Keratinocyte (primary cell): ENCODE measurements around the gene ZNF500. TPM values are rescaled to one million over a fixed set of nuclear protein-coding genes. Genes with fewer than 3 reads are reported as not detected.

Experiments used
- DNase-seq: peaks from one replicate; pipeline ENCODE4 v3.0.0-alpha.2; 2011; ENCODE audit warnings: low read depth, missing footprints, low spot score
- FAIRE-seq: peaks from 2 replicates; lab custom pipeline; 2011; peaks lifted over from hg19 to GRCh38; lab: Jason Lieb, UNC
- H2AFZ ChIP-seq: 2 replicates; pipeline ENCODE4 v1.6.0; 2012; ENCODE audit warnings: low read length, control low read depth, inconsistent platforms; ENCODE audit not compliant: control insufficient read depth
- H3K27ac ChIP-seq: 2 replicates; pipeline ENCODE4 v1.5.1; 2011; ENCODE audit warnings: low read length; ENCODE audit not compliant: control insufficient read depth, insufficient read depth
- H3K27me3 ChIP-seq: 3 replicates; pipeline ENCODE4 v1.6.0; 2011; ENCODE audit warnings: low read length; ENCODE audit not compliant: control insufficient read depth, insufficient read depth; ENCODE audit errors: extremely low read depth
- H3K36me3 ChIP-seq, 2 experiments: 2 replicates in 1 of 2; 3 replicates in 1 of 2; pipeline ENCODE4 v1.5.1; 2011; ENCODE audit warnings: low read length in 2 of 2, mild to moderate bottlenecking in 1 of 2; ENCODE audit not compliant: control insufficient read depth in 2 of 2, insufficient read depth in 2 of 2; ENCODE audit errors: extremely low read depth in 1 of 2
- H3K4me1 ChIP-seq: 3 replicates; pipeline ENCODE4 v1.5.1; 2011; ENCODE audit warnings: low read length; ENCODE audit not compliant: control insufficient read depth, insufficient read depth; ENCODE audit errors: extremely low read depth
- H3K4me2 ChIP-seq: 3 replicates; pipeline ENCODE4 v1.6.0; 2011; ENCODE audit warnings: low read depth, low read length; ENCODE audit not compliant: control insufficient read depth, insufficient read depth; ENCODE audit errors: extremely low read depth
- H3K4me3 ChIP-seq, 3 experiments: fragments of 200-600 bp in 1 of 3; sonication (generic) in 1 of 3; 2 replicates in 2 of 3; 3 replicates in 1 of 3; pipeline ENCODE4 v1.5.1; 2011 to 2016; ENCODE audit warnings: low read length in 3 of 3, mild to moderate bottlenecking in 3 of 3, control low read depth in 2 of 3, inconsistent platforms in 1 of 3, low read depth in 1 of 3, mixed read lengths in 1 of 3, mixed run types in 1 of 3, moderate library complexity in 1 of 3; ENCODE audit not compliant: control insufficient read depth in 2 of 3, insufficient read depth in 2 of 3; ENCODE audit errors: extremely low read depth in 1 of 3
- H3K79me2 ChIP-seq: 2 replicates; pipeline ENCODE4 v1.6.0; 2012; ENCODE audit warnings: low read length; ENCODE audit not compliant: control insufficient read depth, insufficient read depth
- H3K9ac ChIP-seq: 3 replicates; pipeline ENCODE4 v1.6.0; 2011; ENCODE audit warnings: low read length; ENCODE audit not compliant: control insufficient read depth, insufficient read depth; ENCODE audit errors: extremely low read depth
- H3K9me1 ChIP-seq: 3 replicates; pipeline ENCODE4 v1.6.0; 2011; ENCODE audit warnings: low read length; ENCODE audit not compliant: control insufficient read depth, insufficient read depth; ENCODE audit errors: extremely low read depth
- H3K9me3 ChIP-seq: 2 replicates; pipeline ENCODE4 v1.5.1; 2012; ENCODE audit warnings: low read depth, low read length; ENCODE audit not compliant: control insufficient read depth
- H4K20me1 ChIP-seq: 3 replicates; pipeline ENCODE4 v1.6.0; 2011; ENCODE audit warnings: low read length; ENCODE audit not compliant: control insufficient read depth, insufficient read depth; ENCODE audit errors: extremely low read depth
- EZH2 ChIP-seq: IDR thresholded peaks from one replicate; pipeline ENCODE4 v1.6.1; 2012; ENCODE audit warnings: inconsistent platforms, mild to moderate bottlenecking, low read length, moderate library complexity
- dilution Hi-C: fragments of 300-500 bp; cut with MboI; formaldehyde crosslinking; loops from one replicate; pipeline ENCODE4 v1.7.0; 2020; ENCODE audit warnings: low sequenced_read_pairs; ENCODE audit not compliant: extremely low pct_ligation_motif_present
- polyA plus RNA-seq, 5 experiments: library from polyadenylated mRNA; depleted of rRNA in 3 of 5; stranded (reverse) in 3 of 5; stranded (forward) in 1 of 5; unstranded in 1 of 5; fragments of >200 nt; gene quantifications; 1 replicate in 1 of 5; 2 replicates in 3 of 5; 3 replicates in 1 of 5; pipeline versions ENCODE4 v1.2.1 to v1.2.3, GENCODE V29; 2011 to 2012; ENCODE audit warnings: missing spikeins in 2 of 5, low read depth in 1 of 5, low replicate concordance in 1 of 5
- small RNA-seq, 3 experiments: library from RNA; depleted of rRNA; stranded (forward); fragments of <200 nt; gene quantifications; one replicate each; pipeline ENCODE3, GENCODE V24; 2012; ENCODE audit warnings: low read depth in 3 of 3, low replicate concordance in 1 of 3; ENCODE audit not compliant: insufficient read length in 3 of 3
- TF ChIP-seq, protein P1 (sequence below), 3 experiments: IDR thresholded peaks in 1 of 3; conservative IDR thresholded peaks in 1 of 3; optimal IDR thresholded peaks in 1 of 3; 2 replicates in 2 of 3; 3 replicates in 1 of 3; pipeline versions ENCODE3 to v1.5.1; 2011; ENCODE audit warnings: low read length in 3 of 3, mild to moderate bottlenecking in 3 of 3, moderate library complexity in 2 of 3, control low read depth in 1 of 3, inconsistent platforms in 1 of 3; ENCODE audit not compliant: insufficient read depth in 2 of 3; ENCODE audit errors: extremely low read depth in 1 of 3

The ZNF500 gene
- polyA plus RNA-seq, 1 donor (not counting 4 experiments of a cell fraction or from before 2014, with no cell fraction given) = 3.3 TPM

DNA sequence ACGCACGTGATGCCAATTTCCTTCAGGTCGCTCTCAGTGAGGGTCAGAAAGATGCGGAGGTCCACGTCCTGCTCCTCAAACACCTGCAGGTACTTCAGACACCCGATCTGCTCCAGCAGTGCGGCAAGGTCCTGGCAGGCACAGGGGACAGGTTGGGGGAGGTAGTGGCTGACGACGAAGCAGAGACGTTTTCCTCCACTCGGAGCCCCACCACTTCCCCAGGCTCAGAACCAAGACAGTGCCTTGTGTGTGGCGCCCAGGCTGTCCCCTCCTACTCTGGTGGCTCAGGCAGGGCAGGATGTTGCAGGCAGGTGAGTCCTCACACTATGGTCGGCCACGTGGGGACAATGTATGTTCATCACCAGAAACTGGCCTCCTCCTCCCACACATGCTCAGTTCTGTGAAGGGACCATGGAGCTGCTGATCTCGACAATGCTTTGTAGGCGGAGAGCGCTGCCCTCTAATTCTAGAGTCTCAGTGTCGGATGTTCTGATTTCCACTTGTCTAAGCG, 67.9 kb downstream of the ZNF500 start:
- Histone ChIP-seq H3K9me3 (no peaks in the 10 kb centered on the region), H2AFZ (no peak overlapping the region), H3K36me3 (peaks cover 21 to 32% of the 10 kb centered on the region in 2 experiments), H3K4me3 (no peak overlapping the region), H3K4me1 (peaks cover 3% of the 10 kb centered on the region), H3K4me2 (no peak overlapping the region), H3K9me1 (no peaks in the 10 kb centered on the region), H3K79me2 (no peaks in the 10 kb centered on the region), H3K27ac (no peak overlapping the region), H3K9ac (no peak overlapping the region), H4K20me1 (no peaks in the 10 kb centered on the region), H3K27me3 (no peaks in the 10 kb centered on the region)
- dilution Hi-C loops = no loop called here
- DNase-seq (no peak), FAIRE-seq (no peak)
- no peak for TF ChIP-seq EZH2
- TF ChIP-seq, protein P1, sequence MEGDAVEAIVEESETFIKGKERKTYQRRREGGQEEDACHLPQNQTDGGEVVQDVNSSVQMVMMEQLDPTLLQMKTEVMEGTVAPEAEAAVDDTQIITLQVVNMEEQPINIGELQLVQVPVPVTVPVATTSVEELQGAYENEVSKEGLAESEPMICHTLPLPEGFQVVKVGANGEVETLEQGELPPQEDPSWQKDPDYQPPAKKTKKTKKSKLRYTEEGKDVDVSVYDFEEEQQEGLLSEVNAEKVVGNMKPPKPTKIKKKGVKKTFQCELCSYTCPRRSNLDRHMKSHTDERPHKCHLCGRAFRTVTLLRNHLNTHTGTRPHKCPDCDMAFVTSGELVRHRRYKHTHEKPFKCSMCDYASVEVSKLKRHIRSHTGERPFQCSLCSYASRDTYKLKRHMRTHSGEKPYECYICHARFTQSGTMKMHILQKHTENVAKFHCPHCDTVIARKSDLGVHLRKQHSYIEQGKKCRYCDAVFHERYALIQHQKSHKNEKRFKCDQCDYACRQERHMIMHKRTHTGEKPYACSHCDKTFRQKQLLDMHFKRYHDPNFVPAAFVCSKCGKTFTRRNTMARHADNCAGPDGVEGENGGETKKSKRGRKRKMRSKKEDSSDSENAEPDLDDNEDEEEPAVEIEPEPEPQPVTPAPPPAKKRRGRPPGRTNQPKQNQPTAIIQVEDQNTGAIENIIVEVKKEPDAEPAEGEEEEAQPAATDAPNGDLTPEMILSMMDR (optimal IDR thresholded peaks at IDR 0.05 in 1 of 3, IDR thresholded peaks at IDR 0.05 in 1 of 3, conservative IDR thresholded peaks at IDR 0.05 in 1 of 3; ENCODE audit: extremely low read depth in 1 of 3, insufficient read depth in 2 of 3, low read length in 3 of 3) = no peak

DNA sequence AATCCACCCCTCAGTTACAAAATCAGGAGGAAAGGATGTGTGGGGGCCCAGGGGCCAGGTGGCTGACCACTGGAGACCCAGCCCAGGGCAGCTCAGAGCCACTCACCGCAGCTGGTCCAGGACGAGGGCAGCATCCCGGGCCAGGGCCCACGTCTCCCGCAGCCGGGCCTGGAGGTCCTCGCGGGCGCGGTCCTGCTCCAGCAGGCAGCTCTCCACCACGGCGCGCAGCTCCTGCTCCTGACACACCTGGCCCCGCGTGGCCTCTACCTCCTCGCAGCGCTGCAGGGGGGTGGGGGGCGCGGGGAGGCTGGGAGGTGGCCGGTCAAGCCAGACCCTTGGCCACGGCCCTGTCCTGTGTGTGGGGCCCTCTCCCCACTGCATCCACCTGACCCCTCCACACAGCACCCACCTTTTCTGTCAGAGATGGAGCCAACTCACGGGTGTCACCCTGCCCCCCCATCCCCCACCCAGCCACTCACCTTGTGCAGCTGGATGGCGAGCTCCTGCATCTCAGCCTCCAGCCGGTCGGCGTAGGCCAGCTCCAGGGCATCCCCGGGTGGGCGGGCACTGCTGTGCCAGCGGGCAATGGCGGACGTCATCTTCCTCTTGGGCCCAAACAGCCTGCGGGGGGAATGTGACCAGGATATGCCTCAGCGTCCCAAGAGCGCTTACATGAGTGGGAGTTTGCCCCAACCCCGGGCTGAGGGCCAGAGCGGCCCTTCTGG, 68.5 kb downstream of the ZNF500 start:
- Histone ChIP-seq H3K4me3 (no peak overlapping the region), H3K79me2 (no peaks in the 10 kb centered on the region), H2AFZ (no peak overlapping the region), H3K4me2 (no peak overlapping the region), H3K9me3 (no peaks in the 10 kb centered on the region), H3K4me1 (peaks cover 3% of the 10 kb centered on the region), H3K27me3 (no peaks in the 10 kb centered on the region), H3K27ac (no peak overlapping the region), H4K20me1 (no peaks in the 10 kb centered on the region), H3K36me3 (peaks cover 19 to 29% of the 10 kb centered on the region in 2 experiments), H3K9ac (no peak overlapping the region), H3K9me1 (no peaks in the 10 kb centered on the region)
- TF ChIP-seq, protein P1 (optimal IDR thresholded peaks at IDR 0.05 in 1 of 3, IDR thresholded peaks at IDR 0.05 in 1 of 3, conservative IDR thresholded peaks at IDR 0.05 in 1 of 3; ENCODE audit: extremely low read depth in 1 of 3, insufficient read depth in 2 of 3, low read length in 3 of 3) = no peak
- no peak for TF ChIP-seq EZH2
- dilution Hi-C loops = no loop called here
- no peak for FAIRE-seq
- DNase-seq = no peak

Small RNA genes within 50 kb of the gene (small RNA-seq; reads per million reads assigned to genes)
- gene RF00017 = 0 reads per million in 3 experiments

Other genes starting within 250 kb of the ZNF500 start
- 19.8 to 39.4 TPM (median 23.1 TPM) in 3 replicates for gene CDIP1, start 228.4 kb downstream of the ZNF500 start, polyA plus RNA-seq
- gene C16orf96, start 210.8 kb downstream of the ZNF500 start, polyA plus RNA-seq = not detected in 3 replicates
- gene UBALD1, start 152.3 kb downstream of the ZNF500 start, polyA plus RNA-seq = 3.6 to 7.7 TPM (median 4.0 TPM) in 3 replicates
- 1.9 to 6.7 TPM (median 2.6 TPM) in 3 replicates for gene MGRN1, start 142.3 kb downstream of the ZNF500 start, polyA plus RNA-seq
- gene NUDT16L1, start 73.6 kb downstream of the ZNF500 start, polyA plus RNA-seq = 23.0 to 28.8 TPM (median 24.2 TPM) in 3 replicates
- 9.7 to 14.7 TPM (median 11.7 TPM) in 3 replicates for gene ANKS3, start 32.9 kb downstream of the ZNF500 start, polyA plus RNA-seq
- 0.26 to 0.57 TPM (median 0.33 TPM) in 3 replicates for gene DNAAF8, start 32.6 kb downstream of the ZNF500 start, polyA plus RNA-seq
- gene SEPTIN12, start 21.2 kb upstream of the ZNF500 start, polyA plus RNA-seq = not detected in 3 replicates
- 8.4 to 20.2 TPM (median 10.6 TPM) in 3 replicates for gene SMIM22, start 28.2 kb upstream of the ZNF500 start, polyA plus RNA-seq
- gene ROGDI, start 35.5 kb upstream of the ZNF500 start, polyA plus RNA-seq = 17.3 to 33.2 TPM (median 20.5 TPM) in 3 replicates
- gene GLYR1, start 80.1 kb upstream of the ZNF500 start, polyA plus RNA-seq = 38.7 to 42.6 TPM (median 39.8 TPM) in 3 replicates
- 9.5 to 19.6 TPM (median 11.5 TPM) in 3 replicates for gene UBN1, start 80.3 kb upstream of the ZNF500 start, polyA plus RNA-seq
- gene PPL, start 170.0 kb upstream of the ZNF500 start, polyA plus RNA-seq = 23.5 to 26.6 TPM (median 25.3 TPM) in 3 replicates
- gene SEC14L5, start 191.2 kb upstream of the ZNF500 start, polyA plus RNA-seq = 0.04 to 0.08 TPM in 2 of 3 replicates, not detected in the other